GM12892 (cell line): ENCODE measurements around the gene TTBK2.

Experiments used
- DNase-seq: peaks from one replicate; pipeline ENCODE4 v3.0.0; 2011; ENCODE audit not compliant: insufficient read length
- FAIRE-seq: peaks from 2 replicates; lab custom pipeline; 2011; peaks lifted over from hg19 to GRCh38; lab: Jason Lieb, UNC
- POLR2A ChIP-seq: IDR thresholded peaks from 2 replicates; pipeline ENCODE4 v1.6.1; 2011; ENCODE audit warnings: low read depth, low read length, control low read depth
- POLR2AphosphoS5 ChIP-seq: IDR thresholded peaks from 2 replicates; pipeline ENCODE4 v1.6.1; 2011; ENCODE audit warnings: low read depth, low read length, control low read depth
- TAF1 ChIP-seq: IDR thresholded peaks from 2 replicates; pipeline ENCODE4 v1.6.1; 2011; ENCODE audit warnings: low read depth, mild to moderate bottlenecking, control low read depth, low read length, borderline replicate concordance

Gene TTBK2

GRCh38 chr15:42692536-42692935 is 228.0 kb downstream of the TTBK2 start:
- FAIRE-seq (no peak), DNase-seq (no peak)
- TF ChIP-seq TAF1 (no peak), POLR2A (no peak), POLR2AphosphoS5 (no peak)

GRCh38 chr15:42691770-42692169 is 228.8 kb downstream of the TTBK2 start:
- no peak for FAIRE-seq
- no peak for DNase-seq
- TF ChIP-seq POLR2A (no peak), POLR2AphosphoS5 (no peak), TAF1 (no peak)

GRCh38 chr15:42691308-42691707 is 229.3 kb downstream of the TTBK2 start:
- TF ChIP-seq TAF1 (no peak), POLR2A (no peak), POLR2AphosphoS5 (no peak)
- no peak for DNase-seq
- no peak for FAIRE-seq
